Gastrocnemius medialis (tissue), 4 donors: ENCODE results near the gene PLAC9. TPM values are rescaled to one million over a fixed set of nuclear protein-coding genes. Genes with fewer than 3 reads are reported as not detected.

Experiments
- ATAC-seq, 2 donors: fragments of 150-250 bp; one replicate each; pipeline ENCODE4 v1.9.1; 2016
- DNase-seq, 2 donors: peaks; one replicate each; pipeline ENCODE4 v3.0.0-alpha.2; 2019
- H3K27ac ChIP-seq, 4 donors: fragments of 200-600 bp; sonication (generic); 1 replicate in 1 of 4; 2 replicates in 3 of 4; pipeline ENCODE4 v1.5.1; 2016 to 2018; ENCODE audit warnings: mild to moderate bottlenecking in 2 of 4, moderate library complexity in 1 of 4
- H3K27me3 ChIP-seq, 3 donors: fragments of 200-600 bp; sonication (generic) in 2 of 3; 1 replicate in 1 of 3; 2 replicates in 2 of 3; pipeline versions ENCODE4 v1.5.1 to v1.6.0; 2016 to 2019; ENCODE audit warnings: mild to moderate bottlenecking in 1 of 3, moderate library complexity in 1 of 3
- H3K36me3 ChIP-seq, 2 donors: fragments of 200-600 bp; sonication (generic) in 1 of 2; one replicate each; pipeline ENCODE4 v1.5.1; 2017 to 2018
- H3K4me1 ChIP-seq, 2 donors: fragments of 200-600 bp; sonication (generic) in 1 of 2; one replicate each; pipeline ENCODE4 v1.5.1; 2016 to 2017; ENCODE audit warnings: mild to moderate bottlenecking in 2 of 2
- H3K4me3 ChIP-seq, 4 donors: fragments of 200-600 bp; sonication (generic) in 3 of 4; 1 replicate in 1 of 4; 2 replicates in 3 of 4; pipeline ENCODE4 v1.5.1; 2016 to 2019; ENCODE audit warnings: mild to moderate bottlenecking in 2 of 4
- H3K9me3 ChIP-seq, 3 donors: fragments of 200-600 bp; sonication (generic) in 2 of 3; 1 replicate in 1 of 3; 2 replicates in 2 of 3; pipeline ENCODE4 v1.5.1; 2016 to 2019
- POLR2A ChIP-seq, 2 donors: fragments of 450-650 bp; IDR thresholded peaks; one replicate each; pipeline ENCODE4 v1.6.1; 2017; ENCODE audit warnings: antibody characterized with exemption in 2 of 2, mild to moderate bottlenecking in 2 of 2, moderate library complexity in 2 of 2
- in situ Hi-C, 4 donors: fragments of 200-750 bp; cut with MboI; loops; one replicate each; pipeline versions ENCODE4 v1.15.0 to v1.8.0; 2017; ENCODE audit warnings: low sequenced_read_pairs in 4 of 4
- intact Hi-C: fragments of 100-400 bp; cut with DNase I; formaldehyde crosslinking; loops from one replicate; pipeline ENCODE4 v1.15.1; 2023; ENCODE audit warnings: low total_unique reads
- total RNA-seq, 4 donors: library from RNA; depleted of rRNA; stranded (reverse); fragments of >200 nt; gene quantifications; one replicate each; pipeline versions ENCODE4 v1.1.0 to v1.2.3, GENCODE V29; 2016
- TF ChIP-seq, protein P1 (sequence below), 5 experiments: fragments of 450-650 bp in 3 of 5; fragments of 200-600 bp in 2 of 5; sonication (generic) in 2 of 5; IDR thresholded peaks in 4 of 5; conservative IDR thresholded peaks in 1 of 5; 1 replicate in 4 of 5; 2 replicates in 1 of 5; pipeline ENCODE4 v1.5.1; 2016 to 2019; ENCODE audit warnings: antibody characterized with exemption in 5 of 5, mild to moderate bottlenecking in 3 of 5, moderate library complexity in 3 of 5

Gene PLAC9
- total RNA-seq, 4 donors from 2014 or later, result 4.6 to 16.1 (median 6.9) TPM

DNA sequence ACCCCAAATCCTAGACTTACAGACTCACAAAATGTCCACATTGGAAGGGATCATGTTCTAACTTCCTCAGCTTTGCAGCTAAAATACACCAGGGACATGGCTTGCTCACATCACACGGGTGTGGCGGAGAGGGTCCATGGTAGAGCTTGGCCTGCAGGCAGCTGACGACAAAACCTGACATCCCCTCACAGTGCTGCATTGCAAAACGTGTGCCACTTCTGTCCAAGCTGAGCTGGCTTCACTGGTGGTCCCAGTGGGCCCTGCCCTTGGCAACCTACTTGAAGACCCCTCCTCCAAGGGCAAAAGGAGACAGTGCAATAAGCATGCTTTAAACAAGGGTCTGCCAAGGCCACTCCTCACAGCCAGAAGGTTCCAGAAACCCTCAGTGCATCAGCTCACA, 50.9 kb downstream of the PLAC9 start:
- H3K9me3 ChIP-seq, result no peaks in the 10 kb centered on the region
- in situ Hi-C loops (no loop called here), intact Hi-C loops (no loop called here)
- no peaks in the 10 kb centered on the region for H3K36me3 ChIP-seq
- H3K27me3 ChIP-seq, result no peaks in the 10 kb centered on the region
- no peak for ATAC-seq
- H3K4me3 ChIP-seq, result no peak overlapping the region
- peak overlapping the region in 1 of 4 donors; percentile 22 for H3K27ac ChIP-seq
- TF ChIP-seq POLR2A (IDR thresholded peaks at IDR 0.05), result no peak
- TF ChIP-seq, protein P1, sequence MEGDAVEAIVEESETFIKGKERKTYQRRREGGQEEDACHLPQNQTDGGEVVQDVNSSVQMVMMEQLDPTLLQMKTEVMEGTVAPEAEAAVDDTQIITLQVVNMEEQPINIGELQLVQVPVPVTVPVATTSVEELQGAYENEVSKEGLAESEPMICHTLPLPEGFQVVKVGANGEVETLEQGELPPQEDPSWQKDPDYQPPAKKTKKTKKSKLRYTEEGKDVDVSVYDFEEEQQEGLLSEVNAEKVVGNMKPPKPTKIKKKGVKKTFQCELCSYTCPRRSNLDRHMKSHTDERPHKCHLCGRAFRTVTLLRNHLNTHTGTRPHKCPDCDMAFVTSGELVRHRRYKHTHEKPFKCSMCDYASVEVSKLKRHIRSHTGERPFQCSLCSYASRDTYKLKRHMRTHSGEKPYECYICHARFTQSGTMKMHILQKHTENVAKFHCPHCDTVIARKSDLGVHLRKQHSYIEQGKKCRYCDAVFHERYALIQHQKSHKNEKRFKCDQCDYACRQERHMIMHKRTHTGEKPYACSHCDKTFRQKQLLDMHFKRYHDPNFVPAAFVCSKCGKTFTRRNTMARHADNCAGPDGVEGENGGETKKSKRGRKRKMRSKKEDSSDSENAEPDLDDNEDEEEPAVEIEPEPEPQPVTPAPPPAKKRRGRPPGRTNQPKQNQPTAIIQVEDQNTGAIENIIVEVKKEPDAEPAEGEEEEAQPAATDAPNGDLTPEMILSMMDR (IDR thresholded peaks at IDR 0.05 in 4 of 5, conservative IDR thresholded peaks at IDR 0.05 in 1 of 5), result no peak
- H3K4me1 ChIP-seq, result peaks cover 83% of the 10 kb centered on the region in 2 donors
- no peak for DNase-seq

GRCh38 chr10:80184291-80184690, 51.8 kb downstream of the PLAC9 start:
- Histone ChIP-seq H3K9me3 (no peaks in the 10 kb centered on the region), H3K4me3 (no peak overlapping the region), H3K36me3 (no peaks in the 10 kb centered on the region), H3K27ac (peak overlapping the region in 2 of 4 donors; percentile 71 to 76), H3K4me1 (peaks cover 83 to 90% of the 10 kb centered on the region in 2 donors), H3K27me3 (no peaks in the 10 kb centered on the region)
- TF ChIP-seq POLR2A (IDR thresholded peaks at IDR 0.05), result no peak
- TF ChIP-seq, protein P1 (IDR thresholded peaks at IDR 0.05 in 4 of 5, conservative IDR thresholded peaks at IDR 0.05 in 1 of 5), result no peak
- no peak for DNase-seq
- intact Hi-C loops, result no loop called here
- in situ Hi-C loops, result no loop called here
- no peak for ATAC-seq

DNA sequence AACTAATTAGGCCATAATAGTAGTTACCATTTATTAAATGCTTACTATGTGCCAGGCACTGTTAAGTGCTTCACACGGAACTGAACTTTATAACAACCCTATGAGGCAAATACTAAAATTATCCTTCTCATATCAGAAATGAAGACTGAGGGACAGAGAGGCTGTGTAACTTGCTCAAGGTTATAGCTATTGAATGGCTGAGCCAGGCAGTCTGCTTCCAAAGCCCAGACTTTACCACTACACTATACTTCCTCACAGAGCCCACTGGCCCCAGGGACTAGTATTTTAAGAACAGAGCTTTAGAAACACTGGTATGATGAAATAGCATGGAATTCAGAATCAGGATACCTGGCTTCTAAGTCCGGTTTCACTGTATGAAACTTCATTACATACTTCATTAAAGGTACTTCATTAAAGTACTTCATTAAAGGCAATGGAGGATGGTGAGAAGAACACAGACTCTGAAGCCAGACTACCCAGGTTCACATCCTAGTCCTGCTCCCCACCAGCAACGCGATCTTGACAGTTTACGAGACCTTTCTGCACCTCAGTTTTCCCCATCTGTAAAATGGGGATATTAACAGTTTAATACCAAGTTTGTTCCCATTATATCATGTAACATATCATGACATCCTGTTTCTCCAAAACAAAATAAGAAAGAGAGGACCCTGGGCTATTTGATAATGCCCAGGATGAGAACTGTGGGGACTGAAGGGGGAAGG, 53.2 kb downstream of the PLAC9 start:
- Histone ChIP-seq H3K36me3 (no peaks in the 10 kb centered on the region), H3K27me3 (no peaks in the 10 kb centered on the region), H3K9me3 (no peaks in the 10 kb centered on the region), H3K4me3 (no peak overlapping the region), H3K27ac (peak overlapping the region; percentile 71 to 84 (median 76)), H3K4me1 (peaks cover 78 to 89% of the 10 kb centered on the region in 2 donors)
- DNase-seq, result no peak
- intact Hi-C loops (no loop called here), in situ Hi-C loops (no loop called here)
- ATAC-seq, result peak in 1 of 2 donors; percentile 45
- TF ChIP-seq, protein P1 (IDR thresholded peaks at IDR 0.05 in 4 of 5, conservative IDR thresholded peaks at IDR 0.05 in 1 of 5), result no peak
- no peak for TF ChIP-seq POLR2A (IDR thresholded peaks at IDR 0.05)

DNA sequence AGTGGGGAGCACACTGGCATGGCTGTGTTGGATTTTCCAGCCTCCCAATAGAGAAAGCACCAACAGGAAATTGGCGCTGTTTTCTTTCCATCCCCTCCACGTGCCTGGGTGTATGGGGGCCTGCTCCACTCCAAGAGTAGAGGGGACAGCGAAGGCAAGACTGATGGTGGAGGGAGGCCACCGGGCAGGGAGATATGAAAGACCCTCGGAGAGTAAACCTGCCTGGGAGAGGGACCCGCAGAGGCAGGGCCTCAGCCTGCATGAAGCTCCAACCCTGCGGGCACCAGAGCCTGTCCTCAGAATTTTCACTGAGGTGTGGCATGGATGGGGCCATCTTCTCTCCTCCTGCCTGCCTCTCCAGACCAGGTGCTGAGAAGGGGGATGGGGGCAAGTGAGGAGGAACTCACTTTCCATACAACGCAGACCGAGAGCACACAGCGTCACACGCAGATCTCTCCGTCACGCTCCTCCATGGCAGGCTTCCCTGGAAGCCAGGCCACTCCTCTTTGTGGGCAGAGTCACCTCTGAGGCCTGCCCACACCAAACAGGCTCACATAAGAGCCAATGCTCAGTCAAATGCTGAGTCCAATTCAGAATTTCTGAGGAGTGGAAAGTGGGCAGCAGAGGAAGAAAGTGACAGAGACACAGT, 54.0 kb downstream of the PLAC9 start:
- in situ Hi-C loops, result no loop called here
- H3K27ac ChIP-seq, result peak overlapping the region; percentile 71 to 84 (median 76)
- no peak overlapping the region for H3K4me3 ChIP-seq
- intact Hi-C loops, result no loop called here
- peak; percentile 67 to 71 for DNase-seq
- ATAC-seq, result peak; percentile 72 to 87
- no peaks in the 10 kb centered on the region for H3K36me3 ChIP-seq
- H3K9me3 ChIP-seq, result no peaks in the 10 kb centered on the region
- TF ChIP-seq, protein P1 (IDR thresholded peaks at IDR 0.05 in 4 of 5, conservative IDR thresholded peaks at IDR 0.05 in 1 of 5), result no peak
- H3K27me3 ChIP-seq, result no peaks in the 10 kb centered on the region
- H3K4me1 ChIP-seq, result peaks cover 82 to 91% of the 10 kb centered on the region in 2 donors
